Measurements from ENCODE around the gene ACBD4. TPM values are rescaled to one million over a fixed set of nuclear protein-coding genes. Genes with fewer than 3 reads are reported as not detected.

Gene ACBD4
- total and polyA plus RNA-seq, 2 of the 4 experiments (the other 2 are of a cell fraction), result 2.3 to 5.7 TPM

GRCh38 chr17:45115015-45115625 lies 20.4 kb upstream of the ACBD4 start:
- TF ChIP-seq BHLHE40 (IDR thresholded peaks at IDR 0.05; ENCODE audit: low read depth, low read length) (no peak), RFX5 (IDR thresholded peaks at IDR 0.05; ENCODE audit: low read depth, low read length) (no peak), RCOR1 (IDR thresholded peaks at IDR 0.05; ENCODE audit: insufficient replicate concordance, low read length) (no peak)
- peaks cover 49% of the 10 kb centered on the region for H3K36me3 ChIP-seq (ENCODE audit: control insufficient read depth, insufficient read depth, low read length)
- H2BK15ac ChIP-seq (ENCODE audit: low read depth, low read length), result no peak overlapping the region
- H3K18ac ChIP-seq (ENCODE audit: low read depth, low read length), result no peak overlapping the region
- no peak overlapping the region for H3K9ac ChIP-seq (ENCODE audit: low read depth, low read length)
- H3K9me3 ChIP-seq (ENCODE audit: control insufficient read depth, insufficient read depth, low read length), result no peaks in the 10 kb centered on the region
- H3K27me3 ChIP-seq (ENCODE audit: control insufficient read depth, insufficient read depth, low read length), result no peaks in the 10 kb centered on the region
- H2AK5ac ChIP-seq (ENCODE audit: low read depth, low read length), result no peak overlapping the region
- H2AK9ac ChIP-seq (replicated peaks; ENCODE audit: low read depth, low read length, poor library complexity), result no peak overlapping the region
- no peak overlapping the region for H3K4me3 ChIP-seq (ENCODE audit: insufficient read depth, low read depth, low read length)
- ChIA-PET CTCF (no interaction called here), POLR2A (ENCODE audit: unreplicated experiment) (no interaction called here)
- BruUV-seq (replicated peaks), result no TSS peak
- intact Hi-C loops (cut with micrococcal nuclease), result no loop called here
- H2BK120ac ChIP-seq (ENCODE audit: low read depth, low read length), result no peak overlapping the region
- peaks cover 5% of the 10 kb centered on the region; the same call in 1 of the 2 replicates for H3K4me1 ChIP-seq (ENCODE audit: control insufficient read depth, insufficient read depth, low read length)
- no peak overlapping the region for H2AFZ ChIP-seq (replicated peaks; ENCODE audit: low read length, poor library complexity)
- H3K23ac ChIP-seq (ENCODE audit: low read depth, low read length), result no peak overlapping the region
- H3K56ac ChIP-seq (ENCODE audit: extremely low read depth, insufficient read depth, low read length), result no peak overlapping the region
- in situ Hi-C loops (cut with MboI; ENCODE audit: low sequenced_read_pairs), result no loop called here
- H3K4ac ChIP-seq (ENCODE audit: low read depth, low read length), result no peak overlapping the region
- DNase-seq (no peak), ATAC-seq (ENCODE audit: low read depth) (no peak)
- no peak overlapping the region for H4K91ac ChIP-seq (ENCODE audit: insufficient read depth, low read depth, low read length)
- H3K27ac ChIP-seq (ENCODE audit: insufficient read depth, low read length), result no peak overlapping the region
- H3K9me1 ChIP-seq (ENCODE audit: insufficient read depth, low read length), result no peaks in the 10 kb centered on the region
- WGBS, 2 experiments (ENCODE audit: extremely low coverage in 2 of 2, insufficient read length in 1 of 2), result 81% methylated on average over 7 of the region's 26 CpGs; no CpG with 5 or more reads in 1 of the 2 experiments
- no peak overlapping the region for H2BK5ac ChIP-seq (ENCODE audit: low read depth, low read length, poor library complexity, severe bottlenecking)
- H3K14ac ChIP-seq (replicated peaks; ENCODE audit: low read depth, low read length), result no peak overlapping the region
- H3K4me2 ChIP-seq (ENCODE audit: low read depth, low read length), result no peak overlapping the region
- H4K20me1 ChIP-seq (ENCODE audit: insufficient read depth, low read length), result no peaks in the 10 kb centered on the region
- dilution Hi-C loops (cut with HindIII; ENCODE audit: low sequenced_read_pairs, unreplicated experiment), result no loop called here
- no peaks in the 10 kb centered on the region; a peak in 1 of 4 replicates for H3K79me1 ChIP-seq (ENCODE audit: low read depth in 1 of 2, low read length in 2 of 2)
- no peak overlapping the region for H4K8ac ChIP-seq (ENCODE audit: low read depth in 2 of 2, low read length in 2 of 2)
- H2BK20ac ChIP-seq (ENCODE audit: low read depth, low read length), result no peak overlapping the region
- H4K5ac ChIP-seq (ENCODE audit: low read depth, low read length), result no peak overlapping the region

All from IMR-90 (cell line).